Endometrial microvascular endothelial cells (primary cell): ENCODE results near the gene KCNT1. TPM values are rescaled to one million over a fixed set of nuclear protein-coding genes. Genes with fewer than 3 reads are reported as not detected.
"Not testable (repeated sequence)": the region's sequence is repeated elsewhere in the genome, so short reads cannot be mapped to it uniquely, and the experiment has no call there.

Source experiments
- in situ Hi-C: cut with HindIII; loops from 2 replicates; pipeline ENCODE4 v1.10.0; 2017; ENCODE audit warnings: low sequenced_read_pairs, low pct_unique_long_range_greater_than_20kb; ENCODE audit errors: inconsistent ontology term
- total RNA-seq: library from RNA; depleted of rRNA; stranded (reverse); fragments of >200 nt; gene quantifications from one replicate; pipeline ENCODE4 v1.2.3, GENCODE V29; 2015; ENCODE audit errors: inconsistent ontology term

KCNT1 gene
- total RNA-seq, 1 donor from 2014 or later, result not detected

GRCh38 chr9:135670721-135671590 lies 31.0 kb upstream of the KCNT1 start:
- in situ Hi-C loops, result no loop called here

DNA sequence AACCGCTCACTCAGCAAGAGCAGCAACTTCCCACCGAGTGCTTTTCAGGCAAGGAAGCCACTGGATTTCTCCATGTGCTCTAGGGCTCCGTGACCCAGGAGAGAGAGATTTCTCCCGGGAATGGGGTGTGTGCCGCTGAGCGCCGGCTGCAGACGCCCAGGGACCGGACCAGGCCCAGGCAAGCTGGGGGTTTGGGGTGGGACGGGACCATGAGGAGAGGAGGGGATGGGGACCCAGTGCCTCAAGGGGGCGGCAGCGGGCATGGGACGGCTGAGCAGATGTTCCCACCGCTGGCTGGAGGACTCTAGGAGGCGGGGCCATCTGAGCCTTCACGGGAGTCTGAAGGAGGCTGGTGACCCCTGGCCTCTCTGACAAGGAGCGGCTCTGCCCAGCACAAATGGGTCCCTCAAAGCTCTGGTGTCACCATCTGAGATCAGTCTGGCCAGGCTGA lies 30.4 kb upstream of the KCNT1 start:
- in situ Hi-C loops, result no loop called here

- in situ Hi-C loops, result not testable (repeated sequence)
Measured at GRCh38 chr9:135672786-135673185, 29.2 kb upstream of the KCNT1 start.

DNA sequence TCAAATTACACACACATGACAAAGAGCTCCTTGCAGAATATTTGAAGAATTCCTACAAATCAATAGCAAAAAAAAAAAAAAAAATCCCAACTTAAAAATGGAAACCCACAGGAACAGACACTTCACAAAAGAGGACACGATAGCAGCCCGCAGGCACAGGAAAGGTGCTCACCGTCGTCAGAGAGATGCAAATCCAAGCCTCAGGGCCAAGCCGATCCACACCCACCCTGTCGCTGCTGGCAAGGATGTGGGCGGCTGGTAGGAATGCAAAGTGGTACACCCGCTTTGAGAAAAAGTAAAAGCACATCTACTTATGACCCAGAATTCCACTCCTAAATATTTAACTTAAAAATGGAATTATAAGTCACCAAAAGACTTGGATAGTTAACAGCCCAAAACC lies 28.0 kb upstream of the KCNT1 start:
- in situ Hi-C loops, result no loop called here

DNA sequence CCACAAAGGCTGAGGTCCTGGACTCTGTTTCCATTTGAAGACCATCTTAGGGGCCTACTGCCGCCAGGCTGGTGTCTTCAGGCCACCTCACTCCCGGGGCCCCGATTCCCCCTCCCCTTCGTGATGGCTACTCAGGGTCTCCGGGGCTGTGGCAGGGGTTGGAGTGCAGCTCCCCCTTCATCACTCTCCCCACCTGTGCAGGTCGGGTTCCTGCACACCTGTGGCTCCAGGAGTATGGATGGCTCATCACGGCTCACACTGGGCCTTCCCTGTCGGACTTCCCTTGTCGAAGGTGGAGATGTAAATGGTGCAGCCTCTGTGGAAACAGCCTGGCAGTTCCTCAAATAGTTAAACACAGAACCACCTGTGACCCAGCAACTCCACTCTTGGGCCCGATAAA lies 27.0 kb upstream of the KCNT1 start:
- in situ Hi-C loops, result no loop called here

- in situ Hi-C loops, result no loop called here
Measured at GRCh38 chr9:135676891-135677290, 25.1 kb upstream of the KCNT1 start.

GRCh38 chr9:135677641-135678168 lies 24.3 kb upstream of the KCNT1 start:
- in situ Hi-C loops, result no loop called here

DNA sequence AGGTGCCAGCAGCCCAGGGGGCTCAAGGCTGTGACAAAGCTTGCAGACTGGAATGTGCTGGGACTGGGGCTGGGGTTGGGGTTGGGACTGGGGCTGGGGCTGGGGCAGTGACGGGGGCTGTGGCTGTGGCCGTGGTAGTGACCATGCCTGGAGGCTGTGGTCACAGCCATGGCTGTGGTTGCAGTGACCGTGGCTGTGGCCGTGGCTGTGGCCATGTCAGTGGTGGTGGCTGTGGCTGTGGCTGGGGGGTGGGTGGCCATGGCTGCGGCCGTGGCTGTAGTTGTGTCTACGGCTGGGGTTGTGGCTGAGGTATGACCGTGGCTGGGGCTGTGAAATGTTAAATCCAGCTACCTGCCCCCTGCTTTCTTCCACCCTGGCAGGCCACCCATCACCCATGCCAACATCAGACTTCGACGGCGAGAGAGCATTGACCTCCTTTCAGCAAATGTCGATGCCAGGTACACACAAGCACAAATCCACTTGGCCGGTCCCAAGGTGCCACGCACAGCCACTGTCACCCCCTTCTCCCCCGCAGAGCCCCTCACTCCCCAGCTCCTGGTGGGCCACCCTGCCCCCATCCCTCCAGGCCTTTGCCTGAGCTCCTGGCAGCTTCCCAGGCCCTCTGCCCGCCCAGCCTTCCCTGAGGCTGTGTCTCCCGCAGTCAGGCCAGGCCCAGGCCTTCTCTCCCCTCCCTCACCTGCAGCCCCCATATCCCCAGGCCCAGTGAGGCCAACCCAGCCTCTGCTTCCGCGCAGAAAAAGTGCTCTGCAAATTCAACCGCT lies 23.6 kb upstream of the KCNT1 start:
- in situ Hi-C loops, result no loop called here

- in situ Hi-C loops, result no loop called here
Measured at GRCh38 chr9:135680056-135680455, 21.9 kb upstream of the KCNT1 start.

DNA sequence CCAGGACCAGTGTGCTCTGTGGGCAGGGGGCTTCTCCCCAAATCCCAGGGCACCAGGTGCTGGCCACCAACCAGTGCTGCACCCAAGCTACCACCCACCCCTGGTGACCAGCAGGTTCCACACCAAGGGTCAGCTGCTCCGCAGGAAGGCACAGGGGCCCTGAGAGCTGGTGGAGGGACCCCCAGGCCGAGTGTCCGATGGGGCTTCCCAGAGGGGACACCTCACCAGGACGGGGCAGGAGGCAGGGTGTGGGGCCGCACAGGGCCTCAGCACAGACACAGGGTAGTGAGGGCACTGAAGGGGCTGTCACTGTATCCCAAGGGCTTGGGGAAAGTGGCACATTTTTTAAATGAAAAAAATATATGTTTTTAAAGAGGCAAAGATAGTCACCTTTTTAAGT lies 20.8 kb upstream of the KCNT1 start:
- in situ Hi-C loops, result no loop called here

- in situ Hi-C loops, result no loop called here
Measured at GRCh38 chr9:135683401-135684034, 18.5 kb upstream of the KCNT1 start.

- in situ Hi-C loops, result no loop called here
Measured at GRCh38 chr9:135684691-135685090, 17.3 kb upstream of the KCNT1 start.

DNA sequence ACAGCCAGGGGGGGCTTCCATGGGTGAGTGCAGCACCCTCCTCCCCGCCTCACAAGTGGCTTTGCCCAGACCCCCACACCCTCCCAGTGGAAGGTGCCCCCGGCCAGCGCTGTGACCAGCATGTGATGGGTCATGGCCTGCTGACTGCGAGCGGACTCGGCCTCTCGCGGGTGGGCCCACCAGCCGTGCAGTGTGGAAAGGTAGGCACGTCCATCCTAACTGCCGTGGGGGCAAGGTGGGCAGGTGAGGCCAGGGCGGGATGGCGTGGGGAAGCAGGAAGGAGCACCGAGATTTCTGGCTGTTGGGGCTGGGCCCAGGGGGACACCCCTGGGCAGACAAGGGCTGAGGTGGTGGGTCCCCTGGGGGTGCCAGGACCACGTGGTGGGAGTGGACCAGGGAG lies 14.8 kb upstream of the KCNT1 start:
- in situ Hi-C loops, result no loop called here

GRCh38 chr9:135689011-135689410 lies 13.0 kb upstream of the KCNT1 start:
- in situ Hi-C loops, result no loop called here

DNA sequence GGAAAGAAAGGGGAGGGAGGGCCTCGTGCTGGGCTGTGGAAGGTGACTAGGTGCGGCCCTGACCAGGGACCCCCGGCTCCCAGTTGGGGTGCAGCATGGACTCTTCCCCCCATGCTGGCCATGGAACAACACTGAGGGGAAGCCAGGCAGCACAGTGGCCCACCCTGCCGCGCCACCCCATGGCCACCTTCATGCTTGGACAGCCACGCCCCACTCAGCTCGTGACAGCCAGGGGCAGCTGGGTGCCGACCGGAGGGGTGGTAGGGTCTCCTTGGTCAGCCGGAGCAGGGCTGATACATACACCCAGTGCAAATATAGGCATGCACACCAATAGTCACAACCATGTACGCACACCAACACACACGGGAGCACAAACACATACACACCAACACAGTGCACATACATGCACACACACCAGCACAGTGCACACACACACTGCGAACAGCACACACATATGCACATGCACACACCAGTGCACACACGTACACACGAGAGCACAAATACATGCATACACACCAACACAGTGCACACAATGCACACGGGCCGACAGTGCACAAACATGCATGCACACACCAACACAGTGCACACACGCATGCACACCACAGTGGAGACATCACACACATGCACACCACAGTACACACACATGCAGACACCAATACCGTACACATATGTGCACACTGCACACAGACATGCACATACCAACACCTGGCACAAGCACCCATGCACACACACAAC lies 11.0 kb upstream of the KCNT1 start:
- in situ Hi-C loops, result no loop called here

- in situ Hi-C loops, result no loop called here
Measured at GRCh38 chr9:135692410-135692809, 9.6 kb upstream of the KCNT1 start.

- in situ Hi-C loops, result no loop called here
Measured at GRCh38 chr9:135693265-135693664, 8.7 kb upstream of the KCNT1 start.

DNA sequence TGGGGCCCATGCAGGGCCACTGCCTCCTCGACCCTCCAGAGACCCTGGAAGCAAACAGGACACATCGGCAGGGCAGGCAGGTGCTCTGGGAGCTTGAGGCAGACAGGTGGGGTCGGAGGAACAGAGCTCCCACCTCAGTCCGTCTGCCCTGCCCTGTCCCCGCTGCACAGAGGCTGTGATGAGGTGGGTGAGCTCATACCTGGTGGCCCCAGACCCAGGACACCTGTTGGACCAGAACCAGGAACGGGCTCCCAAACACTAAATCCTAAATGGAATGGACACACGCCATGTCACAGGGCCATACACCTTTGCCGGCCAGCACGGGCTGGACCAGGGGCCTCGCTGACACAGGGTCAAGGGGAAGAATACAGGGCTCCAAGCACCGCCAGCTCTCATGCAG lies 8.2 kb upstream of the KCNT1 start:
- in situ Hi-C loops, result no loop called here

GRCh38 chr9:135694414-135694813 lies 7.6 kb upstream of the KCNT1 start:
- in situ Hi-C loops, result no loop called here
